Measurements from ENCODE around the gene B3GNT8.

DNA sequence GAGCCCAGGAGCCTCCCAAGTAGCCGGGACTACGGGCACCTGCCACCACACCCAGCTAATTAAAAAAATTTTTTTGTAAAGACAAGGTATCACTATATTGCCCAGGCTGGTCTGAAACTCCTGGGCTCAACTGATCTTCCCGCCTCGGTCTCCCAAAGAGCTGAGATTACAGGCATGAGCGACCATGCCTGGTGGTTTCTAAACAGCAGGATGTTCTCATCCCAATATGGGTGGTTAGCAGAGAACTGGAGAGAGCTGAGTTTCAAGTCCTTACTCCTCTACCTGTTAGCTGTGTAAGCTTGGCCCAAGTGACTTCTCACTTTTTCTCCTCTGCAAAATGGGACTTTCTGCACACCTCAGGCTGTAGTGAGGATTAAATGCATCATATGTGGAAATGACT lies 42.8 kb downstream of the B3GNT8 start:
- TF ChIP-seq, protein P1, sequence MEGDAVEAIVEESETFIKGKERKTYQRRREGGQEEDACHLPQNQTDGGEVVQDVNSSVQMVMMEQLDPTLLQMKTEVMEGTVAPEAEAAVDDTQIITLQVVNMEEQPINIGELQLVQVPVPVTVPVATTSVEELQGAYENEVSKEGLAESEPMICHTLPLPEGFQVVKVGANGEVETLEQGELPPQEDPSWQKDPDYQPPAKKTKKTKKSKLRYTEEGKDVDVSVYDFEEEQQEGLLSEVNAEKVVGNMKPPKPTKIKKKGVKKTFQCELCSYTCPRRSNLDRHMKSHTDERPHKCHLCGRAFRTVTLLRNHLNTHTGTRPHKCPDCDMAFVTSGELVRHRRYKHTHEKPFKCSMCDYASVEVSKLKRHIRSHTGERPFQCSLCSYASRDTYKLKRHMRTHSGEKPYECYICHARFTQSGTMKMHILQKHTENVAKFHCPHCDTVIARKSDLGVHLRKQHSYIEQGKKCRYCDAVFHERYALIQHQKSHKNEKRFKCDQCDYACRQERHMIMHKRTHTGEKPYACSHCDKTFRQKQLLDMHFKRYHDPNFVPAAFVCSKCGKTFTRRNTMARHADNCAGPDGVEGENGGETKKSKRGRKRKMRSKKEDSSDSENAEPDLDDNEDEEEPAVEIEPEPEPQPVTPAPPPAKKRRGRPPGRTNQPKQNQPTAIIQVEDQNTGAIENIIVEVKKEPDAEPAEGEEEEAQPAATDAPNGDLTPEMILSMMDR (IDR thresholded peaks at IDR 0.05), result no peak
- TF ChIP-seq POLR2AphosphoS5 (IDR thresholded peaks at IDR 0.05), result no peak
